ENCODE results near the gene TMEM115. TPM values are rescaled to one million over a fixed set of nuclear protein-coding genes. Genes with fewer than 3 reads are reported as not detected.
A peak's percentile ranks its signal among the peaks of the same experiment; 100 is the strongest.

Gene TMEM115, protein sequence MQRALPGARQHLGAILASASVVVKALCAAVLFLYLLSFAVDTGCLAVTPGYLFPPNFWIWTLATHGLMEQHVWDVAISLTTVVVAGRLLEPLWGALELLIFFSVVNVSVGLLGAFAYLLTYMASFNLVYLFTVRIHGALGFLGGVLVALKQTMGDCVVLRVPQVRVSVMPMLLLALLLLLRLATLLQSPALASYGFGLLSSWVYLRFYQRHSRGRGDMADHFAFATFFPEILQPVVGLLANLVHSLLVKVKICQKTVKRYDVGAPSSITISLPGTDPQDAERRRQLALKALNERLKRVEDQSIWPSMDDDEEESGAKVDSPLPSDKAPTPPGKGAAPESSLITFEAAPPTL
- 10 to 100 TPM; 25.2 to 27.4 (median 25.4) TPM for total RNA-seq

DNA sequence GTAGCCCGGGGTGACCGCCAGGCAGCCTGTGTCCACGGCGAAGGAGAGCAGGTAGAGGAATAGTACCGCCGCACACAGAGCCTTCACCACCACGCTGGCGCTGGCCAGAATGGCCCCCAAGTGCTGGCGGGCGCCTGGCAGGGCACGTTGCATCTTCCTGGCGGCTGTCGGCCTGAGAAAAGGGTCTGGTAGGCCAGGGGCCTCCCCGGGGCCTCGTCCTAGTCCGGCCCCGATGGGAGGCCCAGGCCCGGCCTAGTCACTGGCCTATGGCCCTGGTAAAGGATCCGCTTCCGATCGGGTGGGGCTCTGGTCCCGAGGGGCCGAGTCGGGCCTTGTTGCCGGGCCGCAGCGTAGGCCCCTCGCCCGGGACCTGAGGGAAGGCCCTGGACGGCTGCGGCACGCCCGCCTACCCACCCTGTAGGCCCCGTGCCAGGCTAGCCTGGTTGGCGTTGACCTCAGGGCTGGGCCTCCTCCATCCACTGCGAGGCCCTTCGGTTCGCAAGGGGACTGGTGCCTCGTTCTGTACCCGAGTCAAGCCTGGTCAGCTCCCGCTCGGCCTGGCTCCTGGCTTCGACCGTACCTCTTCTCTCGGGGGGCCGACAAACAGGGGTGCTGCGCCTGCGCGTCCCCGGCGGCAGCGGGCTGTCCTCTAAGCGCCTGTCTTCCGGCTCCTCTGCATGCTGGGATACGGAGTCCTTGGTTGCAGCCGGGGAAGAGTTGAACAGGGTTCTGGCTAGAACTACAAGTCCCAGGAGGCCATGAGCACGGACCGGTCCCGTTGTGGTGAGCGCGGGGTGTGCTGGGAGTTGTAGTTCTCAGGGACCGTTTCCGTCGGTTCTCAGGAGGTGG, at the start of gene TMEM115:
Gene TMEM115 (minus strand): TSS at position 611 of the 849 bp plus-strand sequence. CDS start 458 bp downstream, at position 153.
- H3K9me3 Mint-ChIP-seq = no peaks in the 10 kb centered on the region
- H3K36me3 Mint-ChIP-seq (ENCODE audit: insufficient read depth) = peaks cover 12% of the 10 kb centered on the region
- peaks cover 37% of the 10 kb centered on the region for H3K4me1 Mint-ChIP-seq (ENCODE audit: low read depth)
- peak within 1 kb of the TSS; percentile 96 for H3K4me3 Mint-ChIP-seq
- ATAC-seq (peak; percentile 100), DNase-seq (peak; percentile 90)
- H3K27me3 Mint-ChIP-seq (ENCODE audit: low read depth) = no peaks in the 10 kb centered on the region

DNA sequence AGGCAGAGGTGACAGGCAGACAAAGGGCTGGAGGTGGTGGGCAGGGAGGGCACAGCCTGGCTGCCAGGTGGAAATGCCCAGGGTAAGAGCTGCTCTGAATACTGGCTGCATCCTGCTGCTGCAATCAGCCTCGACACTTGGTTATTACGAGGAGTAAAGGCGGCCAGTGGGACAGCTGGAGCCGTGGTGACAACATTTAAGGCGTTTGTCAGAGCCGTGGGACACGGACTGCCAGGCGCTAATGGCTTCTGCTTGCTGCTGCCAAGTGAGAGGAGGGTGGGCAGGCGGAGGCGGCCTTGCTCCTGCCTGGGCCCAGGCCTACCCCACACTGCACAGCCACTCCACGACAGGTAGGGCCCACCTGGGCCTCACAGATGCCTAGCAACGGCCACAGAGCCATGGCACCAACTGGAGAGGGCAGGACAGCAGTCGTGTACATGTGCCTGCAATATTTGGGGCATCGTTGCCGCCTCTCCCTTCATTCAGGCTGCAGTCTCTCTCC, 49.2 kb upstream of the TMEM115 start:
- peaks cover 3% of the 10 kb centered on the region for H3K27me3 Mint-ChIP-seq (ENCODE audit: low read depth)

DNA sequence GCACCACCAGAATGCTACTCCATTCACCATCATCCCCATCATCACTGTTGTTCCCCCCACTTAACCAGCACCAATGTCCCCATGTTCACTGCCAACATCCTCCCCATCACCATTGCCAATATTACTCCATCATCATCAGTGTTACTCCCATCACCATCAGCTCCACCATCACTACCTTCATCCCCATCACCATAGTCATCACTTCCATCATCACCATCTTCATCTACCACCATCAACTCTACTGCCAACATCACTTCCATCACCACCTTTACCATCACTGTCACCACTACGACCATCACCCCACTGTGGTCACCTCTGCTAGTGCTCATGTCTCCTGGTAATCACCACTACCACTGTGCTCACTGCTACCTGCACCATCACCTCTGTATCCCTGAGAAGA, 47.2 kb upstream of the TMEM115 start:
- ATAC-seq (no peak), DNase-seq (no peak)
- H3K9me3 Mint-ChIP-seq = no peaks in the 10 kb centered on the region
- peaks cover 3% of the 10 kb centered on the region for H3K27me3 Mint-ChIP-seq (ENCODE audit: low read depth)
- no peaks in the 10 kb centered on the region for H3K36me3 Mint-ChIP-seq (ENCODE audit: insufficient read depth)
- no peaks in the 10 kb centered on the region for H3K4me1 Mint-ChIP-seq (ENCODE audit: low read depth)
- H3K4me3 Mint-ChIP-seq = no peak overlapping the region

More for the DNA sequence above, 49.2 kb upstream of the TMEM115 start:
- H3K9me3 Mint-ChIP-seq = no peaks in the 10 kb centered on the region
- no peak overlapping the region for H3K4me3 Mint-ChIP-seq
- H3K4me1 Mint-ChIP-seq (ENCODE audit: low read depth) = no peaks in the 10 kb centered on the region
- no peaks in the 10 kb centered on the region for H3K36me3 Mint-ChIP-seq (ENCODE audit: insufficient read depth)
- no peak for ATAC-seq
- DNase-seq = no peak

DNA sequence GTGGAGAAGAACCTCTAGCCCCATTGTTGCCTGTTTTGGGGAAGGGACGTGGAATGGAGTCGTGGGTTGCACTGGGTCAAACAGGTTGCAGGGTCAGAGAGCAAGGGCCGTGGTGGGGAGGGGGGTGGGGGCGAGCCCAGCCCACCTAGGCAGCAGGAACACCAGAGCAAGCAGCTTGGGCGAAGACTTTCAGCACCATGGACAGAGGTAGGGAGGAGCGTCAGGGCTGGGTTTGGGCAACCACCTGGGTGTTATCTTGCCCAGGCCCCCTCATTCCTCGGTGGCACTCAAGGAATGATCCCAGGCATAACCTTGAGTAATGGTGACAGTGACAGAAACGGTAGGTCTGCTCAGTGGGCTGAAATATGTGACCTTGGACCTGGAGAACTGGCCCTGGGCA, 45.9 kb upstream of the TMEM115 start:
- Mint-ChIP-seq H3K9me3 (no peaks in the 10 kb centered on the region), H3K27me3 (ENCODE audit: low read depth) (peaks cover 4% of the 10 kb centered on the region), H3K36me3 (ENCODE audit: insufficient read depth) (no peaks in the 10 kb centered on the region), H3K4me3 (no peak overlapping the region), H3K4me1 (ENCODE audit: low read depth) (no peaks in the 10 kb centered on the region)
- DNase-seq = no peak
- no peak for ATAC-seq

DNA sequence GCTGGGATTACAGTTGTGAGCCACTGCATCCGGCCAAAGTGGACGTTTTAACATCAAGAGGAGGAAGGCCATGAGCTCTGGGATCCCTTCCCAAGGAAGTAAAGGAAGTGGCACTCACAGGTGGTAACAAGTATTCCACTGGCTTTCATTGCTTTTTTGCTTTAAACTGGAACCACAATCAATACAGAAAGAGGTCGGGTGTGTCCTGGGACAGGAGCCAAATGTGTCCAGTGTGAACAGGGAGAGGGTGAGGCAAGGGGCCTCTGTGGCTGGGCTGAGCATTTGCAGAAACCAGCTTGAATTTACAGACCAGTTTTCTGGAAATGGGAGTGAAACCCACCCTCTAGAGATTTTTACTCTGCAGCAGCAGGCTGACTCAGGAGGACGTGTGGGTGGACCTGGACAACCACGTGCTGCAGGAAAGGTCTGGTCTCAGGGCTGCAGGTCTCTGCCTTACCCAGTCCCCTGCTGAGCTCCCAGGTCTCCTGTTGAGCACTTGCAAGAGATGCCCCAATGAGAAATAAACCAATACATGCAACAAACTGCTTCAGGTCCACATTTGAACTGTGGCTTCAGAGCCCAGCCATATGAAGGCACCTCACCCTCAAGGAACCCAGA, 42.8 kb upstream of the TMEM115 start:
- DNase-seq (no peak), ATAC-seq (no peak)
- no peak overlapping the region for H3K4me3 Mint-ChIP-seq
- H3K36me3 Mint-ChIP-seq (ENCODE audit: insufficient read depth) = no peaks in the 10 kb centered on the region
- H3K27me3 Mint-ChIP-seq (ENCODE audit: low read depth) = peaks cover 1% of the 10 kb centered on the region
- H3K4me1 Mint-ChIP-seq (ENCODE audit: low read depth) = no peaks in the 10 kb centered on the region
- H3K9me3 Mint-ChIP-seq = no peaks in the 10 kb centered on the region

DNA sequence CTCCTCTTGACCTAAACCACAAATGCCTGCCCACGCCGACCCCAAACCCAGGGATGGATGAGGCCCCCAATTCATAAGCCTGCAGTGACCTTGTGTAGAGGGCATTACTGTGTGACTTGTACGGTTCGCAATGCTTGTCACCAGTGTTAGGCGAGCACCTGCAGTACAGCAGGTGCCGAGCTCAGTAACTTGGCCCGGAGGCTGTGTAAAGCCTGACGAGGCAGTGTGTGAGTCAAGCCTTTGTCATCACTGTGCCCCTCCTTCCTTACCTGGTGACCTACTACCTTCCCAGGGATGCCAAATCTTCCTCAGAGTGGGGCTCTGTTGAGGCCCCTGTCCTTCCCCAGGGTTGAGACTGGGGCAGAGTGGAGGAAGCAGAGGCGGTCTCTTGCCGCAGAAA, 37.2 kb upstream of the TMEM115 start:
- Mint-ChIP-seq H3K4me3 (no peak overlapping the region), H3K36me3 (ENCODE audit: insufficient read depth) (no peaks in the 10 kb centered on the region), H3K27me3 (ENCODE audit: low read depth) (peaks cover 1% of the 10 kb centered on the region), H3K4me1 (ENCODE audit: low read depth) (peaks cover 2% of the 10 kb centered on the region), H3K9me3 (no peaks in the 10 kb centered on the region)
- no peak for ATAC-seq
- DNase-seq = no peak

DNA sequence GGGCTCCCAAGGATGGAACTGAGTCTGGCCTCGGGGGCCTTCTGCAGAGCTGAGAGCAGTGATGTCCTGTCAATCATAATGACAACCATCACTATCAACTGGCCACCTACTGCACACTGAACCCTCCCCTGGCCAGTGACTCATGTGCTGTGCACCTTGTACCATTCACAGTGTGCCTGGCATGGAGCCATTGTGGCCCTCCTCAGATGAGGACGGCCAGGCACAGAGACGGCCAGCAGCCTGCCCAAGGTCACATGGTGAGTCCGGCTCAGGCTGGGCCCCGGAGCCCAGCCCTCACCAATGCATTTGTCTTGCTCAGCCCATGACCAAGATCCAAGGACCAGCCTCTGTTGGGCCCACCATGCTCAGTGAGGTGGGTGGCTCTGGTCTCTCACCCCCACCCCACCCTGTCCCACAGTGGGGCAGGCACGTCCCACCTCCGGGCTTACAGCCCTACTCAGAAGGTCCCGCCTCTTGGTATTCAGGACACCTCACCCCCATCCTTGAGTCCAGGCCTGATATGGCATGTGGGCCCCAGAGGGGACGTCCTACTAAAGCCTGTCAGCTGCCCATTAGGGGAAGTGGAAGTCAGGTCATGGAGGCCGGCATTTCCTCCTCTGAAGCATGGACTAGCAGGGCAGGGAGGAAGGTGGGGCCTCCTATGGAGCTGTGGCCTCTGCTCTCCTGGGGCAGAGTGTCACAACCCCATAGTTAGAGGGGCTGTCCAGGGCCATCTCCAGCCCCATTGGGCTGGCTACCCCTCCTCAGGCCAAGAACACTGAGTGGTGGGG, 35.9 kb upstream of the TMEM115 start:
- DNase-seq (no peak), ATAC-seq (no peak)

DNA sequence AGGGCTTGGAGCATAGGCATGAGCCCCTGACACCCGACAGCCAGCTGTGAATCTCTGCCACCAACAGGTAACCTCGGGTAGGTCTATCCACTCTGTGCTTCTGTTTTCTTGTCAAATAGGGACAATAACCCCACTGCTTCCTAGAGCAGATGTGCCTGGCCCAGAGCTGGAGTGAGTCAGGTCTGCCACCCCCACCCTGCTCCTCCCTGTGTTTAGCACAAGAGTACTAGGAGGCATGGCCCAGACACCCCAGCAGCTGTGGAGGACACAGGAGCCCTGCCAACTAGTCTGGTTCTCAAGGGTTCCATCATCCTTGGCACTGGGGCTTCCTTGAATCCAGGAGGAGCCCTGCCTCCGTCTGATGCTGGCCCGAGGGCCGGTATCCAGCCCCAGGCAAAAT, 33.7 kb upstream of the TMEM115 start:
- Mint-ChIP-seq H3K9me3 (no peaks in the 10 kb centered on the region), H3K4me3 (no peak overlapping the region), H3K4me1 (ENCODE audit: low read depth) (peaks cover 2% of the 10 kb centered on the region), H3K27me3 (ENCODE audit: low read depth) (no peaks in the 10 kb centered on the region), H3K36me3 (ENCODE audit: insufficient read depth) (no peaks in the 10 kb centered on the region)
- no peak for DNase-seq
- ATAC-seq = no peak

More for the DNA sequence above, 35.9 kb upstream of the TMEM115 start:
- Mint-ChIP-seq H3K9me3 (no peaks in the 10 kb centered on the region), H3K4me1 (ENCODE audit: low read depth) (peaks cover 2% of the 10 kb centered on the region), H3K36me3 (ENCODE audit: insufficient read depth) (no peaks in the 10 kb centered on the region), H3K4me3 (no peak overlapping the region), H3K27me3 (ENCODE audit: low read depth) (no peaks in the 10 kb centered on the region)

DNA sequence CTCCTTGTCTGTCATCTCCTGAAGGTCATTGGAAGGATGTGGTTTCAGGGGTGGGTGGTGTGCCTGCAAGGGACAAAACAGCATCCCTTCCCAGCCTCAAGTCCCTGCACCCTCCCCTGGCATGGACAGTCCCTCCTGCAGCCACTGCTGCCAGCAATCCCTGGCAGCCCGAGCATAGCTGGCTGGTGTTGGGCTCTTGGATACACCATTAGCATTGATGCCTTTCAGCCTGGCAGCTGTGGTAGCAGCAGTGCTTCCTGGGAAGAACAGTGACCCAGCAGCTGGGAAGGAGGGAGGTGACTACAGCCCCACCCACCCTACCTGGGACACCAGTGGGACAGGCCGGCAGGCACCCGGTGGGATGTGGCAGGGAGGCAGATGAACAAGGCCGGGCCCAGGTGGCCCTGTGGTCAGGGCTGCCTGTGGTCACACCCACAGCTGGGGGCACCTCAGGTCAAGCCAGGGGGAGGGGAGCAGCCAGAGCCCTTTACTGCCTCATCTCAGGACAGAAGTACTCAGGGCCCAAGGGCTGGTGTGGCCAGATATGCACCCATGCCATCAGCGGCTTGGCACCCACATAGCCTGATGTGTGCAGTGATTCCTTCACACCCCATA, 32.9 kb upstream of the TMEM115 start:
- DNase-seq (no peak), ATAC-seq (no peak)
- no peaks in the 10 kb centered on the region for H3K27me3 Mint-ChIP-seq (ENCODE audit: low read depth)
- H3K4me3 Mint-ChIP-seq = no peak overlapping the region
- peaks cover 2% of the 10 kb centered on the region for H3K4me1 Mint-ChIP-seq (ENCODE audit: low read depth)
- H3K9me3 Mint-ChIP-seq = no peaks in the 10 kb centered on the region
- H3K36me3 Mint-ChIP-seq (ENCODE audit: insufficient read depth) = no peaks in the 10 kb centered on the region

DNA sequence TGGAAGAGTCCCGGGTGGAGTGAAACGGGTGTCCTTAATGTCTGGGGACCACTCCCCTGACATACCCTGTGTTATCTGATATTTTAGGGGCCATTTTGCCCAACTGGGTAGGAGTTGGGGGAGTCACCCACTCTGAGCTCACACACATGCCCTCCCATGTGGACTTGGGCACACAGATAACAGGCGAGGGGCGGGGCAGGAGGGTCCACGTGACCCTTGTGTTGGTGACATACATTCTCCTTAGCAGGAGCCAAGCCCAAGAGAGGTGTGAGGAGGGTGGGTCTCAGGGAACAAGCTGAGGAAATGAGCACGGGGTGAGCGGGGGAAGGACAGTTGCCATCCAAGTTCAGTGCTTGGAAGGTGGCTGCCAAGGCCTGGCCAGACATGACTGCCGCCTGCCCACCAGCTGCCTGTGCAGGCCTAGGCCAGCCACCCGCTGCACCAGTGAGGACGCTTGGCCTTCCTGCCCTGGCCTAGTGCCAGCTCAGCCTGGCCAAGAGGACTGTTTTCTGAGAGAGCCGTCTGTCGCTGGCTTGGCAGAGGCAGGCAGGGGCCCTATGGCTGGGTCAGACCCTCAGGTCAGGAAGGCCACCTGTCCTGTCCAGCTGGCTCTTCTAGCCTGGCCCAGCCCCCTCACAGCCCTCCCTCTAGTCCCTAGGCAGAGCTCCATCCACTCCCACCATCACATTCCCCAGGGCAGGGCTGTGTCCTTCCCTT, 31.3 kb upstream of the TMEM115 start:
- Mint-ChIP-seq H3K4me3 (no peak overlapping the region), H3K27me3 (ENCODE audit: low read depth) (no peaks in the 10 kb centered on the region), H3K9me3 (no peaks in the 10 kb centered on the region), H3K36me3 (ENCODE audit: insufficient read depth) (no peaks in the 10 kb centered on the region), H3K4me1 (ENCODE audit: low read depth) (peaks cover 2% of the 10 kb centered on the region)
- DNase-seq (no peak), ATAC-seq (no peak)

DNA sequence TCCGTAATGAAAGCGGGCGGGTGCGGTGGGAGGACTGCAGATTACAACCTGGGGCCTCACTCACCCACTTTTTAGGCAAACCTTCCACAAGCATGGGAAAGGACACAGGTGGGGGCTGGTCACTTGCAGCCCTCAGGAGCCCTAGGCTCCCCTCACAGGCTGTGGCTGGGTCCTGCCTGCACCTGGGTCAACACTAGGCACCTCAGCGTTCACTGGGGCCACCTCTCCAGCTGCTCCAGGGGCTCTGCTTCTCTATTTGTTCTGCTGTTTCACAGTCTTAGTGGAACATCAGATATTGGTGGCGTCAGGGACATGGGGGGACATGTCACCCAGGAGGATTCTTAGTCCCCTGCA, 30.1 kb upstream of the TMEM115 start:
- no peaks in the 10 kb centered on the region for H3K9me3 Mint-ChIP-seq
- H3K27me3 Mint-ChIP-seq (ENCODE audit: low read depth) = no peaks in the 10 kb centered on the region
- ATAC-seq (no peak), DNase-seq (no peak)
- H3K4me1 Mint-ChIP-seq (ENCODE audit: low read depth) = peaks cover 2% of the 10 kb centered on the region
- no peak overlapping the region for H3K4me3 Mint-ChIP-seq
- no peaks in the 10 kb centered on the region for H3K36me3 Mint-ChIP-seq (ENCODE audit: insufficient read depth)

DNA sequence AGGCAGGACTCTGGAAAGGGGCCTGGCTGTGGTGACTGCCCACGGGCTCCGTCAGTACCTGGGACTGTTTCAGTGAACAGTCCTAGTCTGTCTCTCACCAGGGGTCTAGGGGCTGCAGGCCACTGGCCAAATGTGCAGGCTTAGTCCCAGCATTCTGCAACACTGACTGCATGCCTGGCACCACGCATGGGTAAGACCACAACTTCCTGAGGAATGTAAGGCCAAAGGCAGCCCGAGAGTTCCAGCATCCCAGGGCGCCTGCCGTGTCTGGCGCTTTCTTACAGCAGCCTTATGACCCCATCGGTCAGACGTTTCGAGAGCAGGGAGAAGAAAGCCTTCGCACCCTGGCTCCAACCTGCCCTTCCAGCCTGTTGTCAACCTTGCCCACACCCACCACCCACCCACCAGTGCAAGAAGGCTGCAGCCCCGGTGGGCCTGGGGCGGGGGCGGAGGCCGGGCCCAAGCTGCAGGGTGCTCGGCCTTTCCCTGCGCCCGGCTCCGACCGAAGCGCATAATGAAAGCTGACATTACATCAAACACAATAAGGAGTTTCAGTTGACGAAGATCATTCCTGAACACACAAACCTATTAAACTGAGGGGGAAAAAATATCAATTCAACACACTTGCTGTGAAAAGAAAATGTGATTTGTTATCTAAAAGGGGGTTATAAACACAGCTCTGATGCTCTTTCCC, 29.5 kb upstream of the TMEM115 start:
- no peaks in the 10 kb centered on the region for H3K27me3 Mint-ChIP-seq (ENCODE audit: low read depth)
- no peaks in the 10 kb centered on the region for H3K9me3 Mint-ChIP-seq
- DNase-seq (no peak), ATAC-seq (no peak)
- H3K36me3 Mint-ChIP-seq (ENCODE audit: insufficient read depth) = no peaks in the 10 kb centered on the region
- peaks cover 2% of the 10 kb centered on the region for H3K4me1 Mint-ChIP-seq (ENCODE audit: low read depth)
- H3K4me3 Mint-ChIP-seq = no peak overlapping the region
